NCI-H2196 treated with DMSO at 0.1 percent for 48 hours (cell line): ENCODE measurements around the gene HSPB1.
A peak's percentile ranks its signal among the peaks of the same experiment; 100 is the strongest.
"Not testable (repeated sequence)": the region's sequence is repeated elsewhere in the genome, so short reads cannot be mapped to it uniquely, and the experiment has no call there.

ENCODE experiments used
- DNase-seq: peaks from one replicate; lab custom pipeline; 2025; ENCODE audit not compliant: unreplicated experiment; lab: John Stamatoyannopoulos, UW

The HSPB1 gene

DNA sequence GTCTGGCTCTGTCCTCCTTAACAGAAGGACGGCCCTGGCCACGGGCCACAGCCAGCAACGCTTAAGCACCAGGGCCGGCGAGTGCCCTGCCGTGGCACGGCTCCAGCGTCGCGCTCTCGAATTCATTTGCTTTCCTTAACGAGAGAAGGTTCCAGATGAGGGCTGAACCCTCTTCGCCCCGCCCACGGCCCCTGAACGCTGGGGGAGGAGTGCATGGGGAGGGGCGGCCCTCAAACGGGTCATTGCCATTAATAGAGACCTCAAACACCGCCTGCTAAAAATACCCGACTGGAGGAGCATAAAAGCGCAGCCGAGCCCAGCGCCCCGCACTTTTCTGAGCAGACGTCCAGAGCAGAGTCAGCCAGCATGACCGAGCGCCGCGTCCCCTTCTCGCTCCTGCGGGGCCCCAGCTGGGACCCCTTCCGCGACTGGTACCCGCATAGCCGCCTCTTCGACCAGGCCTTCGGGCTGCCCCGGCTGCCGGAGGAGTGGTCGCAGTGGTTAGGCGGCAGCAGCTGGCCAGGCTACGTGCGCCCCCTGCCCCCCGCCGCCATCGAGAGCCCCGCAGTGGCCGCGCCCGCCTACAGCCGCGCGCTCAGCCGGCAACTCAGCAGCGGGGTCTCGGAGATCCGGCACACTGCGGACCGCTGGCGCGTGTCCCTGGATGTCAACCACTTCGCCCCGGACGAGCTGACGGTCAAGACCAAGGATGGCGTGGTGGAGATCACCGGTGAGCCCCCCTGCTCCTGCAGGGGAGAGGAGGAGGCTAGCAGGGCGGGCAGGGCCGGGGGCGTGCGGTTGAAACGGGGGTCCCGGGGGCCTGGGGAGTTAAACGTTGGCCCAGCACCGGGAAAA is at the start of gene HSPB1:
Gene HSPB1, plus strand, starts transcription at position 327 of the 855 bp plus-strand sequence. Its CDS starts 40 bp downstream, at position 367.
- peak; percentile 92 for DNase-seq

DNA sequence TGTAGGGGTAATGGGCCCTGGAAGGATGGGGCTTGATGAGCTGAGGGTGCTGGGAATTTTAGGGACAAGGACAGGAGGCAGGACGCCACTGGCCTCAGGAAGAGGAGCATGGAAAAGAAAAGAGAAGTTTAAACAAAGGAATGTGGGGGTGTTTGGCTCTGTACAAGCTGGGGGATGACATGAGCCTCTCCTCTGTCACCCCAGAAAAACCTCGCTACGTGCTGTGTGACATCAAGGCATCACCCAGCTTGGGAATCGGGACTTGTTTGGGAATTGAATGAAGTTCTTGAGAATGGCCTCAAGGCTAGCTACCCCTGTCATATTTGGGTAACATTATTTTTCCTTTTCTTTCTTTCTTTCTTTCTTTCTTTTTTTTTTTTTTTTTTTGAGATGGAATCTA is 47.7 kb upstream of the HSPB1 start:
- DNase-seq: no peak

DNA sequence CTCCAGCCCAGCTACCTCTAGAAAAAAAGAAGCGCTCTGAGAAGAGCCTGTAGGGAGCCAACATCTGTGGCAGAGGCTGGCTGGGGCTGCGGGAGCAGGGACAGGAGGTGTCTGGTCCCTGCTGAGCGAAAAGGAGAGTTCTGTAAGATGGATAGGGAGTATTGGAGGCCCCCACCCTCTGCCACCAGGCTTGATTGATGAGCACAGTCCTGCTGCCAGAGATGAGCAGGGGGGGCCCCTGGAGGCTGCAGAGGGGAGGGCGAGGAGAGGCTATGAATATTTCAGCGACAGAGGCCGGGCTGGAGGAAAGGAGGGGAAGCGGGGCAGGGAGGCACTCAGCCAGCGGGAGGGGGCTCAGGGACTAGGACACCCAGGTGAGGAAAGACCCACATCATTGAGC is 44.5 kb upstream of the HSPB1 start:
- DNase-seq: no peak

DNA sequence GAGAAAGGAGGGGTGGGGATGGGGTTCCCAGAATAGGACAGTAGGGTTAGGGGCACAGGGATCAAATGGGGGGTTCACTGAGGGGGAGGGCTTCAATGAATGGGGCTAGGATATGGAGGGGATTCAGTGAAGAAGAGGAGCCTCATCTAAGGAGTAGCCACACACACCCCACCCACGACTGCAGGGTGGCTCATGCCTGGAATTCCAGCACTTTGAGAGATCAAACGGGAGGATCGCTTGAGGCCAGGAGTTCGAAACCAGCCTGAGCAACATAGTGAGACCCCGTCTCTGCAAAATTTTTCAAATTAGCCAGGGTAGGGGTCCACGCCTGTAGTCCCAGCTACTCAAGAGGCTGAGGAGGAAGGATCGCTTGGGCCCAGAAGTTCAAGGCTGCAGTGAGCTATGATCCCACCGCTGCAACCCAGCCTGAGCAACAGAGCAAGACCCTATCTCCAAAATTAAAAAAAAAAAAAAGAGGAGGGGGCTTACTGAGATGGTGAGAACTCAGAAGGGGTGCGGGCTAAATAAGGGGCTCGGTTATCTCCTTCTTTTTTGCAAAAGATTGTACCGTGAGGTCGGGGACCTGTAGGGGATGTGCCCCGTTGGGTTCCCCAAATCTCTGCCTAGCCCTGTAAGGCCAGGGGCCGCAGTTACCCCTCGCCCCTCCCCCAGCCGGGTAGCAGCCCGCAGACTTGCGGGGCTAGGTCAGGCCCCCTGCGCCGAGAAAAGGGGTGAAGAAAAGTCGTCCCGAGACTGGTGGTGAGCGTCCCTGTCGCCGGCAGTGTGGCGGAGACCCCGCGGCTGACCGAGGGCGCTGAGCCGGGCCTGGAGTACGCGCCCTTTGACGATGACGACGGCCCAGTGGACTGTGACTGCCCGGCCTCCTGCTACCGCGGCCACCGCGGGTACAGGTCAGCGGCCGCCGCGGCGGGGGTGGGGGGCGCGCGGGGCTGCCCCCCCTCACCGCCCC is 43.1 kb upstream of the HSPB1 start:
- DNase-seq: no peak

DNA sequence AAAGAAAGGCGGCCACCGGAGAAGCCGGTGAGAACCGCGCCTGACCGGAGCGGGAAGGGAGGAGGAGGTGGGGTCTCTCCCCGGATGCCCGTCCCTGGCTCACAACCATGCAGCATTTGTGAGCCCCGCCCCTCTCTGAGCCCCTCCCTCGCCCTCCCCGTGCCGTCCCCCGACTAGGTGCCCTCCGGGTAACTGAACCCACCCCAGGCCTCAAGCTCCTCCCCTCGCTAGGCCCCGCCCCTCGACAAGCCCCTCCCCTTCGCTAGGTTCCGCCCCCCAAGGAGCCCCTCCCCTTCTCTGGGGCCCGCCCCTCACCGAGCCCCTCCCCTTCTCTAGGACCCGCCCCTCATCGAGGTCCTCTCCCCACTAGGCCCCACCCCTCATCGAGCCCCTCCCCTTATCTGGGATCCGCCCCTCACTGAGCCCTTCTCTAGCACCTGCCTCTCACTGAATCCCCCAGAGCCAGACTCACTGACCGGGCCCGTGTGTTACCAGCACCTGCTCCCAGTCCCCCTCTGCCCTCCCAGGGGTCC is 42.2 kb upstream of the HSPB1 start:
- DNase-seq: peak; percentile 71

DNA sequence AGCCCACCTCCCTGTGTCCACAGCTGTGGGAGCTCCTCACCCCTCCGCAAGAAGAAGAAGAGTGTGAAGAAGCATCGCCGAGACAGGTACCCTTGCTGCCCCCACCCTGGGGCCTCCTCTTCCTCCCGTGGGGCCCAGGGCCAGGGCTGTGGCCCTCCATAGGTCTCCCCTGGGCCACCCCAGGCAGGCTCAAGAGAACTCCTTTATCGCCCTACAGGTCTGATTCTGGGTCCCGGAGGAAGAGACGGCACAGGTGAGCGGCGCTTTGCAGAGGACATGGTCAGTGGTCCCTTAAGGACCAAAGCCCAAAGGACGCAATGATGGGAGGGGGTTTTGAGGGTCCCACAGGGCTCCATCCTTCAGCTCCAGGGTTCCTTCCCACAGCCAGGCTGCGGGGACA is 41.1 kb upstream of the HSPB1 start:
- no peak for DNase-seq

DNA sequence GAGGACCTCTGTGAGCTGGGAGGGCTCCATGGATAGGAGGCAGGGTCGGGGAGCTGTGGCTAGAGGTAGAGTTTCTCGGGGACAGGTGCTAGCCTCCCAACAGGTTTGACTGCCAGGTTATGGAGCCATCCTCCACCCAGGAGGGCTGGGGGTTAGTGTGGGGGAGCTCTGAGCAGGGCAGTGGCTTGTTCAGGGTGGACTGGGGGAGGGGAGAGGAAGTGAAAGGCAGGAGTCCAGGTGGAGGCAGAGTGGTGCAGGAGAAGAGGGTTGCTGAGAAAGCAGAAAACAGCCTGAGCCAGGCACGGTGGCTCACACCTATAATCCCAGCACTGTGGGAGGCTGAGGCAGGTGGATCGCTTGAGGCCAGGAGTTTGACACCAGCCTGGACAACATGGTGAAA is 40.5 kb upstream of the HSPB1 start:
- DNase-seq: no peak

DNA sequence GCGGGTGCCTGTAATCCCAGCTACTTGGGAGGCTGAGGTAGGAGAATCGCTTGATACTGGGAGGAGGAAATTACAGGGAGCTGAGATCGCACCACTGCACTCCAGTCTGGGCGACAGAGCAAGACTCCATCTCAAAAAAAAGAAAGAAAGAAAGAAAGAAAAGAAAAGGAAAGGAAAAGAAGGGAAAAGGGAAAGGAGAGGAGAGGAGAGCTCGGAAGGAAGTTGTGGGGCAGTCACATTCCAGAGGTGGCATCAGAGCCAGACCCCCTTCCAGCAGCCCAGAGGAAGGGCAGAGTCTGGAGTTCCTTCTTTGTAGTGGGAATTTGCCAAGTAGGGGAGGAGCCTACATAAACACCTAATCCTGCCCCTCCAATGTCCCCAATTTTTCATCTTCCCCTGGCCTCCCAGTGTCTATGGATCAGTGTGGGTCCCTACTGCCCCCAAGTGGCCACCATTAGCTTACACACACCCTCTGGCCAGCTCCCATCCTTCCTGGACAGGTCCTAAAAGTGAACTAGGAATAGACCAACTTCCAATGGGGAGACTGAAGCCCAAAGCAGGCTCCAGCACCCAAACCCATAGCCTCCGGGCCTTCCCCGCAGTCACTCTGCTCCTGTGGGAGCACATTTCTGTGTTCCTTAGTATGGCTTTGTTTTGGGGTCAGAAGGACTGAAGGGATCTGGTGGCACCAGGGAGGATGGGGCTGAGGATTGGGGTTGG is 39.6 kb upstream of the HSPB1 start:
- DNase-seq: peak; percentile 82

DNA sequence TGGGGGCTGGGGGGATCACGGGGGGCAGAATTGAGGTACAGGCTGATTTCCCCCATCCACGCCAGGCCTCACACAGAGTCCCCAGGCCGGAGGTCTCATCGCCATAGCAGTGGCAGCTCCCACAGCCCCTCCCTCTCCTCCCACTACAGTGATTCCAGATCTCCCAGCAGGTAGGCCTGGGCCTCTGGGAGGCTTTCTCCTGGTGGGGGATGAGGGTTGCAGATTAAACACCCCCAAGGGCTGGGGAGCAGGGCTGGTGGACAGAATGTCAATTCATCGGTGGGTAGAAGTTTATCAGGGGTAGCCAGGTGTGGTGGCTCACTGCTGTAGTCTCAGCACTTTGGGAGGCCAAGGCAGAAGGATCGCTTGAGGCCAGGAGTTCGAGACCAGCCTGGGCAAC is 37.2 kb upstream of the HSPB1 start:
- no peak for DNase-seq

DNA sequence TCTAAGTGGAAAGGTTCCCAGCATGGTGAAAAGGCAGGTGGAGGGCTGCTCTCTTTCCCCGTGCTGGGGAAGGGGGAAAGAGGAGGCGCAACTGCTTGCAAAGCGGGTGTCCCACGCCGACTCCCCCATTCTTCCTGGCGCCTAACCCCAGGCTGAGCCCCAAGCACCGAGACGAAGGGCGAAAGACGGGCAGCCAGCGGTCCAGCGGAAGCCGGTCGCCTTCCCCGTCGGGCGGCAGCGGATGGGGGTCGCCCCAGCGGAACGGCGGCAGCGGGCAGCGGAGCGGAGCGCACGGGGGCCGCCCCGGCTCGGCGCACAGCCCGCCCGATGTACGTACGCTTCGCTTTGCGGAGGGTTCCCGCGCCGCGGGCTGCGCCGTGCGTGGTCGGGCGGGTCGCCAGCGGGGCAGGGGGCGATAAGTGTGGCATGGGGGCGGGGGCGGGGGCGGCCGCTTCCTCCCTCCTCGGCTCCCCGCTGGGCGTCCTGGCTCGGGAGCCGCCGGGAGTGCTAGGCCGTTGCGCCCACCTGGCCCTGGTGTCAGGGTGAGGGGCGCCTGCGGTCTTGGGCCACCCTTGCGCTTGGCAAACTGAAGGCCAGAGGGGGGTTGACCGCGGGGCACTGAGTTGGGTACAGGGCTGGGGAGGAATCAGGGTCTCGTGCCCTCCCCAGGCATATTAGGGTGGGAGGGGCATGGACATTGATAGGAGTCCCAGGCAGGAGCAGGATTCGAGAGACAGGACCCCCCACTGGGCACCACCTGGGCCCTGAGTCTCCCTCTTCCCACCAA is 35.2 kb upstream of the HSPB1 start:
- DNase-seq: no peak

DNA sequence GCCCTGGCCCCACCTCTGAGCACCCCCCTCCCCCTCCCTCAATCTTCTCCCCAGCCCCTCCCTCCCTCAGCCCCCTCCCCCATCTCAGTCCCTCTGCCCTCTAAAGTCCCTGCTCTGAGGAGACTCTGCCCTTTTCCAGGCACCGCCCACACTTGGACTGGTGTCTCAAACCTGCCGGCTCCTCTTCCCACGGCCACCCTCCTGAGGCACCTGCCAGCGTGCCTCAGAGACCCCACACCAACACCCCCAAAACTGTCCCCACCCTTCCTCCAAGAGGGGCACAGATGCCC is 34.6 kb upstream of the HSPB1 start:
- DNase-seq: no peak

DNA sequence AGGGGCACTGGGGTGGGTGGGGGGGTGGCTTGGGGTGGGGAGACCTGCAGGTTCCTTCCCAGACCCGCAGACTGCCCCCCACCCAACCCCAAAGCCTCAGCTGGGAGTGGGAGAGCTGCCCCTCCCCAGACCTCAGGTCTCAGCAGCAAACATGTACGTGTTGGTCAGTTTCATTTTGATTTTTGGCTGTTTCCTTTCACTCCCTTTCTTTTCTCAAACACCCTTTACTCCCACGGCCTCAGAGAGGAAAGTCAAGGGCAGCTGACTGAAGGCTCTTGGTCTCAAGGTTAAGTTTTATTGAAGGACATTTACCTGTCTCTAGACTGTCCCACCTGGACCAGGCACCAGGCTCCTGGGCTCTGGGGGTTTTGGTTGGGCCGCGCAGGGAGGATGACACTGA is 34.1 kb upstream of the HSPB1 start:
- no peak for DNase-seq

DNA sequence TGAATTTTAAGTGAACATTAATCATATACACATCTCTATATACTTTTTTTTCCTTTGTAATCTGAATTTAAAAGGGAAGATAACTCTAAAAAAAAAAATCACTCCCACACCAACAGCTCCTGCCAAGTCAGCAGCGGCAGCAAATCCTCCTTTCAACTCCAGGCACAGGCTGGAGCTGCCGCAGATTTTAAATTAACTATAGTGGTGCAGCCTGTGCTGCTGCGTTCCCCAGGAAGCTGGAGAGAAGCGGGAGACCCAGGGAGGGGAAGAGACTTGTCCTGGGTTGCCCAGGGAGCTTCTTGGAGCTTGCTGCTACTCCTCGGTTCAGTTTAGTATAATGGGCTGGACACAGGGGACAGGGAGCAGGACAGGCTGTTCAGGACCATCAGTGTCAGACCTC is 32.6 kb upstream of the HSPB1 start:
- DNase-seq: no peak

DNA sequence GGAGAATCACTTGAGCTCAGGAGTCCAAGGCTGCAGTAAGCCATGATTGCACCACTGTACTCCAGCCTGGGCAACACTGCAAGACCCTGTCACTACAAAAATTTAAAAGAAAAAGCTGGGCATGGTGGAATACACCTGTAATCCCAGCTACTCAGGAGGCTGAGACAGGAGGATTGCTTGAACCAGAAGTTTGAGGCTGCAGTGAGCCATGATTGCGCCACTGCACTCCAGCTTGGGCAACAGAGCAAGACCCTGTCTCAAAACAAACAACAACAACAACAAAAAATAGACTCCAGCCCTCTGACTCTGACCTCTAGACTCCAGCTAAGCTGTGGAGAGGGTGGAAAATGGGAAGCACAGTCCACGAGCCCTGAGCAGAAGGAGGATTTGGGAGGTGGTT is 31.1 kb upstream of the HSPB1 start:
- not testable (repeated sequence) for DNase-seq

DNA sequence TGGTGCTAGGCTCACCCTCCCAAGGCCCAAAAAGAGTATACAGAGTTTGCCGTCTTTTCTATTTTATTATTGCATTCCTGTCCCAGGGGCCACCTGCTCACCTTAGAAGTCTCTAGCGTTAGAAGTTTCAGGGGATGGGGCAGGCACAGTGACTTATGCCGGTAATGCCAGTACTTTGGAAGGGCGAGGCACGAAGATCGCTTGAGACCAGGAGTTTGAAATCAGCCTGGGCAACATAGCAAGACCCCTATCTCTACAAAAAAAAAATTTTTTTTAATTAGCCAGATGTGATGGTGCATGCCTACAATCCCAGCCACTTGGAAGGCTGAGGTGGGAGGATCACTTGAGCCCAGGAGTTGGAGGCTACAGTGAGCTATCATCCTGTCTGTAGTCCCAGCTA is 30.3 kb upstream of the HSPB1 start:
- no peak for DNase-seq

DNA sequence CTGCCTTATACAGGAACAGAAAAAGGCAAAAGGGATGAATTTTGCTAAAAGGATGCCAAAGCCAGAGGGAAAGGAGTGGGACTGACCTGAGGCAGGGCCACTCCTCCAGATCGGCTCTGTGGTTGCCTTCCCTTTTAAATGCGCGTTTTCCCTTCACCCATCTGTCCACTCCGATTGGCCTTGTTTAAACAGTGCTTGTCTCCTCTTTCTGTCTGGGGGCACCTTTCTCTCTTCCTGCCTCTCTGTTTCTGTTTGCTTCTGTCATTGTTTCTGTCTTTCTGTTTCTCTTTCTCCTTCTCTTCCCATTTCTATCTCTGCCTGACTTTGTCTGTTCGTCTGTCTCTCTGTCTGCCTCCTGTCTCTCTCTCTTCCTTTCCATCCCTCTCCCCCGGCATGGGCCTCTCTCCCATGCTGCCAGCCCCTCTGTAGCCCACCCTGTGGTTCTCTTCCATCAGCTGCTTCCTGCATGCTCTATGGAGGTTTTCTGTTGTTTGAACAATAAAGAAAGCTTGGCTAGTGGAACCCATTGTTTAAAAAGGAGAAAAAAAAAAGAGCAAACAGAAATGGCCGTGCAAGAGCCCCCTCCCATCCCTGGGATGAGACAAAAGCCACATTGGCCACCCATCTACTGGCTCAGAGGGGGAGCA is 29.5 kb upstream of the HSPB1 start:
- no peak for DNase-seq

DNA sequence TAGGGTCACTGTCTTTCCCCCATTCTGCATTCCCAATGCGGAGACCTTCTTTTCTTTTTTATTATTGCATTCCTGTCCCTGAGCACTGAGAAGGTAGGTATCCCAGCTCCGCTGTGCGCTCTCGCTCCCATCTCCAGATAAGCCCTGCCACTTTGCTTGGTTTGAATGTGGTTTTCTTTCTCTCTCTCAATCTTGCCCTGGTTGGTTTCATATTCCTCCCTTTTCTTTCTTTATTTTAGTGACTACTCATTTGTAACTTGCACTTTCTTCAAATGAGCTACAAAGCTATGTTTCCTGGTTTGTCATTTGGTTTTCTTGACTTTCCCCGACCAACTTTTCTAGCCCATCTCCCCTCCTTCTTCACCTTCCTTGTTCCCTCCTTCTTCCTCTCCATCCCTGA is 29.0 kb upstream of the HSPB1 start:
- DNase-seq: no peak

DNA sequence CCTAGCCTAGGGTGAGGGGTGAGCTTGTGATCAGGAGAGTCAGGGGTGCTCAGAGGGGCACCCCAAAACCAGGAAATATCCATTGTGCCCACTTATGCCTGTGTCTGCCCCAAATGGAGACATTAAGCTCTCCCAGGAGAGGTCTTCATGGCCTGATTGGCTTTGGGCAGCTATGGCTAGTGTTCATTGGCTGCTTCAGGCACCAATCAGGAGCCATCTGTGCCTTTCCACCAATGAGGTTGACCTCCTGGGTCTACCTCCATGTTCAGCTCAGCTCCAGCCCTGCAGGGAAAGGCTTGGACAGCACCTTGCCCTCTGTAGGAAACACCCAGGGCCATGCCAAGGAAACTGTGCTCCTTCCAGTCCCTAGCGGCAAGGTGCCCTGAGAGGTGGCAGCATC is 23.9 kb upstream of the HSPB1 start:
- DNase-seq: no peak

DNA sequence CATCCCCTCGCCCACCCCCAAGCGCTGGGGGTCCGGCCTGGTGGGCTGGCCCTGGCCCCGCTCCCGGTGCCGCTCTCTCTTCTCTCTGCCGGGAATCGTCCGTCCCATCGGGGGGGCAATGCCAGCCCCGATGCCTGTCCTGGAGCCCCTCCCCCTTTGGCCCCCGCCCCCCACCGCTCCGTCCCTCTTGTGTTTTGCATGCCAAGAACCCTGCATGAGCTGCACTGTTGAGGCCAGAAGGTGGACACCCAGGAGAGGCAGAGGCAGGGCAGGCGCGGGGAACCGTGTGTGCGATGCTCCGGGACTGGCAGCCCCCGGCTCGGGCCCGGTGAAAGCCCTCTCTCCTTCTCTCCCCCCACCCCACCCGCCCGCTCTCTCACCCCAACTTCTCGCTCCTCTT is 22.1 kb upstream of the HSPB1 start:
- no peak for DNase-seq
